HEK293 (cell line): ENCODE data around the gene HEATR5B.

Experiments used
- CTCF ChIA-PET: fragments of 350-600 bp; formaldehyde crosslinking; extraction: SDS; loops from one replicate; lab custom pipeline; 2021; ENCODE audit warnings: antibody characterized with exemption; lab: Yijun Ruan, JAX
- POLR2A ChIA-PET: fragments of 300-600 bp; formaldehyde crosslinking; extraction: SDS; loops from one replicate; lab custom pipeline; 2020; ENCODE audit warnings: antibody characterized with exemption, inconsistent platforms; lab: Yijun Ruan, JAX
- H3K27ac ChIP-seq: fragments of 200-500 bp; sonication (Bioruptor generic); 2 replicates; pipeline ENCODE4 v1.5.1; 2014; ENCODE audit warnings: low read depth, low read length, control low read depth, inconsistent platforms; ENCODE audit errors: extremely low read depth
- H3K36me3 ChIP-seq, 2 experiments: fragments of 200-500 bp in 1 of 2; sonication (Bioruptor generic) in 1 of 2; 1 replicate in 1 of 2; 2 replicates in 1 of 2; pipeline ENCODE4 v1.5.1; 2014 to 2017; ENCODE audit warnings: inconsistent platforms in 2 of 2, low read length in 2 of 2; ENCODE audit not compliant: control insufficient read depth in 2 of 2, insufficient read depth in 1 of 2
- H3K4me1 ChIP-seq: fragments of 200-500 bp; sonication (Bioruptor generic); 2 replicates; pipeline ENCODE4 v1.5.1; 2014; ENCODE audit warnings: mild to moderate bottlenecking, low read length, inconsistent platforms; ENCODE audit not compliant: control insufficient read depth, insufficient read depth
- H3K4me3 ChIP-seq: 2 replicates; pipeline ENCODE4 v1.5.1; 2011; ENCODE audit warnings: low read depth, mild to moderate bottlenecking, control low read depth, low read length, moderate library complexity
- H3K9me3 ChIP-seq: fragments of 200-500 bp; sonication (Bioruptor generic); 2 replicates; pipeline ENCODE4 v1.5.1; 2014; ENCODE audit warnings: low read depth, low read length, inconsistent platforms; ENCODE audit not compliant: control insufficient read depth, insufficient read depth
- ATF2 ChIP-seq: fragments of 450-650 bp; formaldehyde crosslinking; IDR thresholded peaks from 2 replicates; pipeline ENCODE4 v1.5.1; 2016; ENCODE audit warnings: missing biosample characterization, missing genetic modification characterization, low read depth
- BCL6B ChIP-seq: fragments of 450-650 bp; formaldehyde crosslinking; IDR thresholded peaks from 2 replicates; pipeline ENCODE4 v1.5.1; 2017; ENCODE audit warnings: missing biosample characterization, missing genetic modification characterization
- IKZF3 ChIP-seq: fragments of 450-650 bp; IDR thresholded peaks from 2 replicates; pipeline ENCODE4 v1.5.0; 2018; ENCODE audit warnings: missing biosample characterization, mild to moderate bottlenecking, missing genetic modification characterization, moderate library complexity
- ZBTB49 ChIP-seq: fragments of 450-650 bp; formaldehyde crosslinking; IDR thresholded peaks from 2 replicates; pipeline ENCODE4 v1.5.1; 2016; ENCODE audit warnings: missing biosample characterization, missing genetic modification characterization, low read depth
- ZFP41 ChIP-seq: fragments of 450-650 bp; formaldehyde crosslinking; IDR thresholded peaks from 2 replicates; pipeline ENCODE4 v1.5.1; 2016; ENCODE audit warnings: missing biosample characterization, missing genetic modification characterization, borderline replicate concordance
- ZNF138 ChIP-seq: fragments of 450-650 bp; formaldehyde crosslinking; IDR thresholded peaks from 2 replicates; pipeline ENCODE4 v1.5.1; 2016; ENCODE audit warnings: missing biosample characterization, missing genetic modification characterization, borderline replicate concordance
- ZNF169 ChIP-seq: fragments of 450-650 bp; formaldehyde crosslinking; IDR thresholded peaks from 2 replicates; pipeline ENCODE4 v1.5.1; 2016; ENCODE audit warnings: missing biosample characterization, missing genetic modification characterization
- ZNF19 ChIP-seq: fragments of 450-650 bp; formaldehyde crosslinking; IDR thresholded peaks from 2 replicates; pipeline ENCODE4; 2016; ENCODE audit warnings: missing biosample characterization, missing genetic modification characterization, low read depth
- ZNF211 ChIP-seq: fragments of 450-650 bp; formaldehyde crosslinking; IDR thresholded peaks from 2 replicates; pipeline ENCODE4 v1.5.1; 2016; ENCODE audit warnings: low read depth, missing biosample characterization, missing genetic modification characterization
- ZNF423 ChIP-seq: fragments of 450-650 bp; formaldehyde crosslinking; IDR thresholded peaks from 2 replicates; pipeline ENCODE4 v1.5.1; 2016; ENCODE audit warnings: missing biosample characterization, missing genetic modification characterization
- ZNF558 ChIP-seq: fragments of 450-650 bp; formaldehyde crosslinking; IDR thresholded peaks from 2 replicates; pipeline ENCODE4 v1.5.1; 2016; ENCODE audit warnings: missing biosample characterization, missing genetic modification characterization
- ZNF560 ChIP-seq: fragments of 450-650 bp; formaldehyde crosslinking; IDR thresholded peaks from 2 replicates; pipeline ENCODE4 v1.5.1; 2017; ENCODE audit warnings: missing biosample characterization, missing genetic modification characterization, borderline replicate concordance
- ZNF585B ChIP-seq: fragments of 450-650 bp; formaldehyde crosslinking; IDR thresholded peaks from 2 replicates; pipeline ENCODE4 v1.5.1; 2016; ENCODE audit warnings: missing biosample characterization, missing genetic modification characterization
- ZNF677 ChIP-seq: fragments of 450-650 bp; IDR thresholded peaks from 2 replicates; pipeline ENCODE4 v1.5.0; 2018; ENCODE audit warnings: missing biosample characterization, mild to moderate bottlenecking, missing genetic modification characterization, moderate library complexity
- ZNF701 ChIP-seq: fragments of 450-650 bp; formaldehyde crosslinking; IDR thresholded peaks from 2 replicates; pipeline ENCODE4 v1.5.1; 2016; ENCODE audit warnings: missing biosample characterization, missing genetic modification characterization
- ZNF747 ChIP-seq: fragments of 450-650 bp; formaldehyde crosslinking; IDR thresholded peaks from 2 replicates; pipeline ENCODE4 v1.5.1; 2016; ENCODE audit warnings: missing biosample characterization, missing genetic modification characterization
- ZNF76 ChIP-seq: fragments of 450-650 bp; formaldehyde crosslinking; IDR thresholded peaks from 2 replicates; pipeline ENCODE4; 2016; ENCODE audit warnings: low read depth, missing biosample characterization, missing genetic modification characterization, borderline replicate concordance
- ZNF776 ChIP-seq: fragments of 450-650 bp; formaldehyde crosslinking; IDR thresholded peaks from 2 replicates; pipeline ENCODE4 v1.5.0; 2017; ENCODE audit warnings: missing biosample characterization, missing genetic modification characterization, borderline replicate concordance
- TF ChIP-seq, protein P1 (sequence below): fragments of 450-650 bp; formaldehyde crosslinking; IDR thresholded peaks from 2 replicates; pipeline ENCODE4 v1.5.0; 2017; ENCODE audit warnings: missing biosample characterization, missing genetic modification characterization, borderline replicate concordance

HEATR5B gene

GRCh38 chr2:36988008-36988407, 96.2 kb downstream of the HEATR5B start:
- CTCF ChIA-PET: no interaction called here
- POLR2A ChIA-PET: interaction anchor here (0.5 kb wide), 1 partner anchor 22 kb away, joined by 3 read pairs; the partner anchor contains the start of gene STRN
- no peak overlapping the region for H3K4me3 ChIP-seq
- TF ChIP-seq IKZF3 (tag by site-specific recombination) (no peak), ZNF747 (no peak), ZNF76 (tag by site-specific recombination) (no peak), ZNF423 (tag by site-specific recombination) (no peak), ZNF211 (tag by site-specific recombination) (no peak), ZNF776 (tag by site-specific recombination) (no peak), ZNF677 (tag by site-specific recombination) (no peak), ZNF169 (tag by site-specific recombination) (no peak), ATF2 (tag by site-specific recombination) (no peak), ZNF585B (tag by site-specific recombination) (no peak), ZNF560 (tag by site-specific recombination) (no peak), ZNF138 (tag by site-specific recombination) (no peak), BCL6B (tag by site-specific recombination) (no peak), ZNF701 (tag by site-specific recombination) (no peak), ZFP41 (no peak), ZBTB49 (tag by site-specific recombination) (no peak), ZNF19 (tag by site-specific recombination) (no peak), ZNF558 (no peak)
- TF ChIP-seq, protein P1, sequence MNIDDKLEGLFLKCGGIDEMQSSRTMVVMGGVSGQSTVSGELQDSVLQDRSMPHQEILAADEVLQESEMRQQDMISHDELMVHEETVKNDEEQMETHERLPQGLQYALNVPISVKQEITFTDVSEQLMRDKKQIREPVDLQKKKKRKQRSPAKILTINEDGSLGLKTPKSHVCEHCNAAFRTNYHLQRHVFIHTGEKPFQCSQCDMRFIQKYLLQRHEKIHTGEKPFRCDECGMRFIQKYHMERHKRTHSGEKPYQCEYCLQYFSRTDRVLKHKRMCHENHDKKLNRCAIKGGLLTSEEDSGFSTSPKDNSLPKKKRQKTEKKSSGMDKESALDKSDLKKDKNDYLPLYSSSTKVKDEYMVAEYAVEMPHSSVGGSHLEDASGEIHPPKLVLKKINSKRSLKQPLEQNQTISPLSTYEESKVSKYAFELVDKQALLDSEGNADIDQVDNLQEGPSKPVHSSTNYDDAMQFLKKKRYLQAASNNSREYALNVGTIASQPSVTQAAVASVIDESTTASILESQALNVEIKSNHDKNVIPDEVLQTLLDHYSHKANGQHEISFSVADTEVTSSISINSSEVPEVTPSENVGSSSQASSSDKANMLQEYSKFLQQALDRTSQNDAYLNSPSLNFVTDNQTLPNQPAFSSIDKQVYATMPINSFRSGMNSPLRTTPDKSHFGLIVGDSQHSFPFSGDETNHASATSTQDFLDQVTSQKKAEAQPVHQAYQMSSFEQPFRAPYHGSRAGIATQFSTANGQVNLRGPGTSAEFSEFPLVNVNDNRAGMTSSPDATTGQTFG (tag by site-specific recombination): no peak
- H3K9me3 ChIP-seq: no peaks in the 10 kb centered on the region
- H3K4me1 ChIP-seq: no peaks in the 10 kb centered on the region
- H3K27ac ChIP-seq: no peak overlapping the region
- peaks cover 8 to 14% of the 10 kb centered on the region in 2 experiments for H3K36me3 ChIP-seq
